GM21447 (cell line): ENCODE measurements around the gene CLEC3B.
"Not testable (repeated sequence)": the region's sequence is repeated elsewhere in the genome, so short reads cannot be mapped to it uniquely, and the experiment has no call there.

ENCODE experiments used
- ATAC-seq: cut with Tn5 transposase; IDR thresholded peaks from one replicate; pipeline ENCODE4 v1.9.1; 2021; ENCODE audit not compliant: unreplicated experiment

CLEC3B gene, protein sequence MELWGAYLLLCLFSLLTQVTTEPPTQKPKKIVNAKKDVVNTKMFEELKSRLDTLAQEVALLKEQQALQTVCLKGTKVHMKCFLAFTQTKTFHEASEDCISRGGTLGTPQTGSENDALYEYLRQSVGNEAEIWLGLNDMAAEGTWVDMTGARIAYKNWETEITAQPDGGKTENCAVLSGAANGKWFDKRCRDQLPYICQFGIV

DNA sequence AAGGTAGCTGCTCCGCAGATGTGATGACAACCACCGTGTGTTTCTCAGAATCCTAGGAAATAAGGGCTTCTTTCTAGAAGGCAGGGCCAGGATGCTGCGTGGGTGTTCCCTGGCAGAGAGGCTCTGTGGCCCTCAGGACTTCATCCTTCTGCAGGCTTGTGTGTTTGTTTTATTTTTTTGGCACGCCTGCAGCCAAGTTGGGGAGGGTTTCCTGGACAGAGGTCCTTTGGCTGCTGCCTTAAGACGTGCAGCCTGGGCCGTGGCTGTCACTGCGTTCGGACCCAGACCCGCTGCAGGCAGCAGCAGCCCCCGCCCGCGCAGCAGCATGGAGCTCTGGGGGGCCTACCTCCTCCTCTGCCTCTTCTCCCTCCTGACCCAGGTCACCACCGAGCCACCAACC is at the start of gene CLEC3B:
Gene CLEC3B, plus strand, starts transcription at position 266 of the 400 bp plus-strand sequence. Its CDS starts 60 bp downstream, at position 326.
- no peak for ATAC-seq

DNA sequence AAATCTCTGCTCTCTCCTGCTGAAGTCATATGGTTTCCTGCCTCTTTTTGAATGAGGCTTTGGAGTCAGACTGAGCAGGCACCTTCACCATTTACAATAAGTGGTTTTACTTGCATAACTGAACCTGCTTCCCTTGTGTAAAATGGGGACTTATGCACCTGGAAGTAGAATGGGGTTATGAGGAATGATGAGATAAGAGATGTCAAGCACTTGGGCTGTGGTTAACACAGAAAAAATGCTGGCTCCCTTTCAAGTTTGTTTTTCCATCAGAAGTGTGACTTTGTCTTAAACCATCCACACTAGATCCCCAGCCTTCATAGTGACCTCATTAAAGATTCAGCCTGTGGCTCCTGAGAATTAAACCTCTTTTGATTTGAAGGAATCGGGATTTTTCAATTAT is 44.9 kb upstream of the CLEC3B start:
- ATAC-seq, result no peak

DNA sequence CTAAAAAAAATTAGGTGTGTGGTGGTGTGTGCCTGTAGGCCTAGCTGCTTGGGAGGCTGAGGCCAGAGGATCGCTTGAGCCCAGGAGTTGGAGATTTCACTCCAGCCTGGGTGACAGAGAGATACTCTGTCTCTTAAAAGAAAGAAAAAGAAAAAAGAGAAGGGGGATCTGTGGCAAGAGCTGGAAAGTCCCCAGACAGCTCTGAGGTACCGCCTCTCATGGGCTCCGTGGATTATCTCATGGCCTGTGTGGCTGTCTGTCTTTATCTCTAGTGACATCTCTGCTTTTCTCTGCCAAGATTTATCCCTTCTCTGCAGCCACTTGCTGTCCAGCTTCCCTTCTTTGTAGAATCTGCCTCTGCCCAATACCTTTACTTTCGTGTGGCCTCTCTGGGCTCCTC is 44.4 kb upstream of the CLEC3B start:
- no peak for ATAC-seq

DNA sequence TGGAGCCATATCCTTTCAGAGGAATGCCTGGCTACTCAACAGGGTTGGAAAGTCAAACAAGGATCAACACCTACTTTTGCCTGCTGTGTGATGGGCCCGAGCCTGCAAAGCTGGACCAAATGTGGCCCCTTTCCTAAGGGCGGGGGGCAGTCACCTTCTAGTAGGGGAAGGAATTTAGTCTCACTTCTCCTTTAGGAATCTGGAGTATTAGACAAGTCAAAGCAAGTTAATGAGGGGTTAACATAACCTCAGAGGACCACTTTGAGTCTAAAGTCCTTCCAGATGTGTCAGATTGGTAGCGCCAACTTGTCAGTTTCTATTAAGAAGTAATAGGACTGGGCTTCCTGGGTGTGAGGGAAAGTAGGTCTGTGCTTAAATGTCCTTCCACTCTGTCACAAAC is 43.3 kb upstream of the CLEC3B start:
- ATAC-seq, result no peak

DNA sequence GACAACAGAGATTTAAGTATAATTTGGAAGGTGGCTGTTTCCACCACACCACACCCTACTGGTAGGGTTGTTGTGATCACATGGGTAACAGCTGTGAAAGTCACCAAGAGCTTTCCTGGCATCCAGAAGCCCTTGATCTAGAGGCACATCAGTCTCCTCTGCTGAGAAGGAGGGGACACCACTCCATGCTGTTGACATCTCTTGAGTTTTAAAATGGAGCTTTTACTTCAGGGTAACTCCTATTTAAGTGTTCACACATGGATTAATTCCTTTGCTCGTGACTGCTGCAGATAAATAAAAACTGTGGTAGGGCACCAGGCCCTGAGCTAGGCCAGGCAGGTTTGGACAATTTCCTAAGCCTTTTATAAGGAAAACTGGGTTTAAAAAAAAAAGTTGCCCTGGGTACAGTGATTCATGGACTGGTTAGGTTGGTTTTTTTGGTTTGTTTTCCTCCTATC is 42.6 kb upstream of the CLEC3B start:
- no peak for ATAC-seq

DNA sequence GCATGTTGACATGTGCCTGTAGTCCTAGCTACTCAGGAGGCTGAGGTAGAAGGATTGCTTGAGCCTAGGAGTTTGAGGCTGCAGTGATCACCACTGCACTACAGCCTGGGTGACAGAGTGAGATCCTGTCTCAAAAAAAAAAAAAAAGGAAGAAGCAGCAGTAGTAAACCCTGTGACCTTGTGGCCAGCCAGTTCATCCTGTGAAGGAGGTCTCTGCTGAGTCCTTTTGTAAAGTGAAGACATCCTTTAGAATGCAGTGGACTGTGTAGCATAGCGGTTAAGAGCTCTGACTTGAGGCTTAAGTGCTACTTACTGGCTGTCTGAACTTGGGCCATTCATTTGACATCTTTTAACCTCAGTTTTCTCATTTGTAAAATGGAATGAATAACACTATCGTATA is 41.8 kb upstream of the CLEC3B start:
- peak; percentile 65 for ATAC-seq

DNA sequence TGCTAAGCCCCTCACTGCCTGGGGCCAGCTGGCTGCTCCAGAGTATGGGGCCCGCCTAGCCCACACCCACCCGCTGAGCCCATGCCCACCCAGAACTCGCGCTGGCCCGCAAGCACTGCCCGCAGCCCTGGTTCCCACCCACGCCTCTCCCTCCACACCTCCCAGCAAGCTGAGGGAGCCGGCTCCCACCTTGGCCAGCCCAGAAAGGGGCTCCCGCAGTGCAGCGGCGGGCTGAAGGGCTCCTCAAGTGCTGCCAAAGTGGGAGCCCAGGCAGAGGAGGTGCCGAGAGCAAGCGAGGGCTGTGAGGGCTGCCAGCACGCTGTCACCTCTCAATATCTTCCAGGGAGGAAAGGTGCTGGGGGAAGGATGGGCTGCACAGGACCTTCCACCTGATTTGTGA is 39.8 kb upstream of the CLEC3B start:
- ATAC-seq, result not testable (repeated sequence)

DNA sequence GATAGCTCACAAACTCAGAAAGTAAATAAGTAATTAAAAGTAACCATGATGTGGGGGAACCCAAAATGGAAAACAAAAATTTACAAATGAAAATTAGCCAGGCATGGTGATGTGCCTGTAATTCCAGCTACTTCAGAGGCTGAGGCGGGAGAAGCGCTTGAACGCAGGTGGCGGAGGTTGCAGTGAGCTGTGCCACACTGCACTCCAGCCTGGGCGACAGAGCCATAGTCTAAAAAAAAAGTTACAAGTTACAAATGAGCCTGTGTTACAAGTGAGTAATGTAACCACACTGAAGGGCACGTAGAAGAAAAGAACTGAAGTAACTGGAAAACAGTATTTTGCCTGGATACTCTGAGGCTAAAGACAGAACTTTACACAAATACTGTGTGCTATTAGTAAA is 38.8 kb upstream of the CLEC3B start:
- ATAC-seq, result no peak

DNA sequence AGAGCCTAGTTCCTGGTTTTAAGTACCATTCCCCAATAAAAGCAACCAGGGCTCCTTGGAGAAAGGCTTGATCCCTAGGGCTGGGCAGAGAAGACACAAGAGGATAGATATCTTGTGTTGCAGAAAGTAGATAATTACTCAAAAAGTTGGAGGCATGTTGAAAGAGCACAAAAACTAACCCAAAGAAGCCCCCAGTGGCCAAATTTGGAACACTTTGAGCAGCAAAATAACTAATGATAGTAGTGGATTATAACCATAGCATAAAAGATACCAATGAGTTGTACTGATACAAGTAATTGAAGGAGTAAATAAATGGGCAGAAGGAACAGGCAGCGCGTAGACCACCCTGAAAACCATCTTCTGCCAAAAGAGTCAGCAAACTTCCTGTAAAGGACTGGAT is 38.0 kb upstream of the CLEC3B start:
- ATAC-seq, result no peak

DNA sequence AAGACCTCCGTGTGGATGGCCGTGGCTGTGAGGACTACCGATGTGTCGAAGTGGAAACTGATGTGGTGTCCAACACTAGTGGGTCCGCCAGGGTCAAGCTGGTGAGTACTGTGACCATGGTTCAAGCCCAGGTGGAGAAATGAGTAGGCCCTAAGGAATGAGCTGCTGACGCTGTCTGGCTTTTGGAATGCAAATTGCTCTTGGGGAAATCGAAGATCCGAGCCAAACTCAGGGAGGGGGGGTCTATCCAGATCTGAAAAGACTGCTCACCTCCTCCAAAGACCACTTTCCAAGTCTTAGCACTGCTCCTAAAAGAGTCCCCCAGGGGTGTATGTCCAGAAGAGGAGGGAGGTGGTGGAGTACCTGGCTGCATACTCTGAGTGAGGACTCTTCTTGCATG is 37.0 kb upstream of the CLEC3B start:
- ATAC-seq, result no peak

DNA sequence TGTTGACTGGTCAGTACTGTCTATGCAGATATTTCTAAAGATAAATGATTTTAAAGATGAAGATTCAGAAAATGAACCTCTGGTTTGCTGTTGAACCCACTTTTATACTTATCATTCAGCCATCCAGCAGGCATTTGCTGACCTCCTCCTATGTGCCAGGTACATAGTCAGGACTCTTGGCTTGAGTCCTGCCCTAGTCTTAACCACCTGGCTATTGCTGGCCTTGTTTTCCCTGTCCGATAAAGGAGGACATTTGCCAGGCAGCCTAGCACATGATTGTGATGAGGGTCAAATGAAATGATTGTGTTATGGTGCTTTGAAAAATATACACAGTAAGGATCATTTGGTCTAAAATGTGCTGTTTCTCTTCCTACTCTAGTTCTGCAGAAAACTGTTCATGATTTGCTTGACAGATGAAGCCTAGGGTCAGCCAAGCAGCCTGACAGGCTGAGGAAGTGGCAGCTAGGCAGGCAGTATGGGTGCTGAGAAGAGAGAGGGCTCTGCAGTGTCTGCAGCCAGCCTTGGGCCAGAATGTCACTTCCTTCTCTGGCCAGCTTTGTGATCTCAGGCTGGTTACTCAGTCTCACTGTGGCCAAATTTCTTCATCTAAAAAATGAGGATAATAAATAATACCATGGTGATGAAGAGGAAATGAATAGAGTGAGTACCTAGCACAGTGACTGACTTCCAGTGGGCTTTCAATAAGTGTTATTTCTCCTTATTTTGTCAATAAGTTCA is 36.3 kb upstream of the CLEC3B start:
- no peak for ATAC-seq

DNA sequence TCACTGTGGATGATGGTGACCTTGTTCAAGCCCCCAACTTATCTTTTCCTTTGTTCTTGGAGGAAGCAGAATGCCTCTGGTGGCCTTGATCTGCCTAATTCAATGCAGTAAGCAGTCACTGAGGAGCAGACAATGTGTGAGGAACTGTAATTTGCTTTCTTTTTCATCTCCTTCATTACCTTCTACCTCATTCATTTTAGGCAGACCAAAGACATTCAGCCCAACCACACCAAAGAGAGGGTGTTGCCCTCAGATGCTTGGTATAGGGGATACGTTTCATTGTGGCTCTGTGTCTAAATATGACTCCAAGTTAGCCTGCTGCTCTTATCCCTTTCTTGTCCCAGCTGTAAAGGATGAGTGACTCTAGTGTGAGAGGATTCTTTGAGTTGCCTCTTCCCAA is 34.8 kb upstream of the CLEC3B start:
- ATAC-seq, result no peak

DNA sequence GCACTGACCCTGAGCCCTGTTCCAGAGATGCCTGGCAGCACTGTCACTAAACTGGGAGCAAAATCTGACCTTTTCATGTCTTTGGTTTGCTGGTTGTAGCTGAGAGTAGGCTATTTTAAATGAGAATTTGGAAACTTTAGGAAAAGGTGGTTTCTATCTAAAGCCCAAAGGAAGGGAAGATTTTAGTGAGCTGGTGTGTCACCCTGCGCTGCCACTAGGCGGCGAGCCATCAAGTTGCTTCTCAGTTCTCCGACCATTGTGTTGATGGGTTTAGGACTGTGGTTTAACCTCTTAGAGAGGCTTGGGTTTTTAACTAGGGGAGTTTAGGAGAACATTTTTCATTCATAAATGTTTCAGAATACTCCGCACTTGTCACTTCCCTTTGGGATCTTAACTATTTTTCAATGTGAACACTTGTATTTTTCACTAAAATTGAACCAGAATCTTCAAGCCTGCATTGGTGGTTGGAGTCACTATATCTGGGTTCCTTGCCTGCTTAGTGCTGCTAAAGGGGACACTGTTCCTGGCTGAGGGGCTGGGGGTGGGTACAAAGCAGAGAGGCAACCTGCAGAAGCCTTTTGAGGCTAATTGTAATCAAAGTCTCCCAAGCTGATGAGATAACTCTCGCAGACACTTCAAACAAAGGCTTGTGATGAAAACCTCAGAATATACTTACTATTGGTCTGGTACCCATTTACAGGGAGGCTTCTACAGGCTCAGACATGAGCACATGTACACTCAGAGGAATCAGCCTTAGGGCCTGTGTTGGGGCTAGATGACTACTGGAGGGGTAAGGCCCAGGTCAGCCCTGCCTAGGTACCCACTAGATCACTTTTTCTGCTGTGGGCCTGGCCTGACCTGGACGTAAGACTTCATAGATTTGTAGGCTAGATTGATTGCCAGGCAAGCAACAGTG is 33.3 kb upstream of the CLEC3B start:
- ATAC-seq, result no peak

DNA sequence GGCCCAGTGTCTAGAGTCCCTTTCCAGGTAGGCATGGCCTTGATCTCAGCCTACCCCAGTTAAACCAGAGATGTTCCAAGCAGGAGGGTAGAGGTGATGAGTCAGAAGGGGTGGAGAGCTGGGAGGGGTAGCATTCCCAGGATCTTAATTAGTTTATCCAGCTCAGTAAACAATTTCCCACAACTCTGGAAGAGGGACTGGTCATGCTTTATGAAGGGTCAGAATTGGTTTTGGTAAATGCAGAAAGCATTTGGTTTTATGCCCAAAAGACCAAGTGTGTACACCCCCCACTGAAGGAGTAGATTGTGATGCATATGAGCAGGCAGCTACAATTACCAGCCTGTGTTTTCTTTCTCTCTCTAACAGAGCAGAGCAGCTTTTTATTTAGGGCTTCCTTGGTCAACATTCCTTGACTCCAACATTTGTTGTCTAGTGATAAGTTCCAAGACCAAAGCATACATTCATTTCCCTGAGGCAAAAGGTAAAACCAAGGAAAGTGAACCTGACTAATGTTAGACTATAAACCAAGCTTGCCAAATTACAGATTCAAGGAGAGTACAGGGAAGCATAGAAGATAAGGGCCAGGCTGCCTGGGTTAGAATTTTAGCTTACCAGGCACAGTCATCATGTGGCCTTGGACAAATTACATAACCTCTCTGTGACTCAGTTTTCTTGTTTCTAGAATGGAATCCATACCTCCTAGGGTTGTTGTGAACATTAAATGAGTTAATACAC is 32.5 kb upstream of the CLEC3B start:
- ATAC-seq, result no peak

DNA sequence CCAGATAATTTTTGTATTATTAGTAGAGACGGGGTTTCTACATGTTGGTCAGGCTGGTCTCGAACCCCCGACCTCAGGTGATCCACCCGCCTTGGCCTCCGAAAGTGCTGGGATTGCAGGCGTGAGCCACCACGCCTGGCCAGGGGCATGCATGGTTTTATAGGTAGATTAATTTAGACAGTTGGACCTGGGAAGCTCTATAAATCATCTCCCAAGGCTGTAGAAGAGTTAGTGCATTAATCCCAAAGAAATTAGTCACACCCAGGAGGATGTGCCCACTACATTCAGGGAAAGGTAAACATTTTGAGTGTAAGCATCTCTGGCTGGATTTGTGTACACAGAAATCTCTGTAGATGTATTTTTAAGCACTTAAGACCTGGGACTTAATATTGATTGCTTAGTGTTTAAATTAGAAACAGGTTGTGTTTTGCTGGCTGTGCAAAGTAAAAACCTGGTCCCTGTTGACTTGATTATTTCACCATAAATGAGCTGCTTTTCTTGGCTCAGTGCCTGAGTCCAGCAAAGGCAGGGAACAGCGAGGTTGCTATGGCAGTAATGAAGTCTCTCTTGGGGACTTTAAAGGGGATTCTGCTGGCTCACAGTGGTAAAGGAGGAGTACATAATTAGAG is 30.8 kb upstream of the CLEC3B start:
- ATAC-seq, result no peak

DNA sequence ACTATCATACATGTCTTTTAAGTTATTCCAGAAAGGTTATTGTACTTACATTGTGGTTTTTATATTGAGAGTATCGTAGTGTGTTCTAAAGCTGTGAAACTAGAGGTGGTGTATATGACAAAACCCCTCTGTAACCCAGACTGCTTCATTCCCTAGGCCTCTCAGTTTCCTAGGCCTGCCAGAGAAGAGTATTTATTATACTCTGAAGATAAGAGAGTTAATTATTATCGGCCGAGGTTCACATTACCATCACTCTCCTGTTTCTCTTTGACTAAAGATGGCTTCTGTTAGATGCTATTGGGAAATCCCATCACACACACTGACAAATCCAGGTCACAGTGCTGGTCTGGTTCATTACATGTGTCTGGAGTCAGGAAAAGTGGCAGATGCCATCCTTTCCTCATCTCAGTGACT is 29.5 kb upstream of the CLEC3B start:
- ATAC-seq, result no peak

DNA sequence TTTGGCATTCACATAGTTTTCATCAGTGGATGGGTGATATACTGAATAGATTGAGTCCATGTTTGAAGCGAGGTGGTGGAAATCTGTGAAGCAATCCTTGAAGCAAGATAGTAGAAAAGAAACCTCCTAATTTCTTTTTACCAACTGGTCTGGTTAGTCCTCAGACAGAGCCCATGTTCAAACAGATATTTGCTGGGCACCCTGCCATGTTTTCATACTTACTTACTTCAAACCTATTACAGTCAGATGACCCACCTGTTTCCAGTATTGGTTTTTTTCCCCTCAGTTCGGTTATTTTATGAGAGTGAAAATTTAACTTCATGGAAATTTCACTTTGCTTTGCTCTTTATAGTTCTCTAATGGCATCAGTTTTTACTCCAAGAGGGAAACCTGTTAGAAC is 26.3 kb upstream of the CLEC3B start:
- no peak for ATAC-seq

DNA sequence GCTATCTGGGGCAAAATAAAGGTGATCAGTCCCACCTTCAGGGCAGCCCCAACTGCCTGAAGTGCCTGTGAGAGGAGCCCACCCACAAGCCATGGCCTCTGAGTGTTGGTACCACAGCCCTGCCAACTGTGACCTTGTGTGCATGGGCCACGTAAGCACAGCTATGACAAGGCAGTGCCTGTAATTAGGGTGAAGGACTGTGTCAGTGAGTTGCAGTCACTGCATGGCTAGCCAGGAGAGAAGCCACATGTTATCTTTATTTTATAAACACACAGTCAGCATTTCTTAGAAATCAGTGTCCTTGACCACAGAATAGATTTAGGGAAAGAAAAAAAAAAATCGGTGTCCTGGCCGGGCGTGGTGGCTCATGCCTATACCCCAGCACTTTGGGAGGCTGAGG is 25.3 kb upstream of the CLEC3B start:
- no peak for ATAC-seq

DNA sequence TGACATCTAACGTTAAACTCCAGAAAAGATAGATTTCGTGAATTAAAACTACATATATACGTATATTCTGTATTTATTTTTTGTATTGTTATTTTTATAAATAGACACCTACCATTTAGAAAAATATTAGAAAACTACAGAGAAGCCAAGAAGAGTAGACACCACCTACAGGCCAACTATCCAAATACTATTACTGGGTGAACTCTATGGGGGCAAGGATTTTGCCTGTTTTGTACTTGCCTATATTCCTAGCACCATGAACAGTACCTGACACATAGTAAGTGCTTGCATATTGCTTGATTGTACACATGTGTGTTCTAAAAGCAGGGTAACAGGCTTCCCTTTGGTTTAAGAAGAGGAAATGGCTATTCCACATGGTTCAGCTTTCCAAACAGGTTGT is 24.4 kb upstream of the CLEC3B start:
- no peak for ATAC-seq

DNA sequence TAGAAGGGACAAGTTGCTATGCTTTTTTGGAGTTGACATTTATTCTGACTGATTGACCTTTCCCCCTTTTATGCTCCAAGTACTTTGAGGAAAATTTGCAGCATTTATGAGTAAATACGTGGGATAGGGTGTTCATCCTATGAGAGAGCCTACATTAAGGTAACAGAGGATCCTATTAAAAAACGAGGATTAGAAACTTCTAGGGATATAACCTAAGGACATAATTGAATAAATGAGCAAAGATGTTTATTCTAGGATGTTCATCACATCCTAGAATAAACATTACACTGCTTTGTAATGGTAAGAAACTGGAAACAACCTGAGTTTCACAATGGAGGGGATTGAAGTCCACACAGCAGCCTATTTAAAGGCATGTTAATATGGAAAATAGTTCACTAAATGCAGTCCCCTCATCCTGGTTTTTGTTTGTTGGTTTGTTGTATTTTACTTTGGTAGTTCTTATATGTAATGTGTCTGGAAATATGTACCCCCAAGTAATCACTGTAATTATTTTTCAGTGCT is 23.9 kb upstream of the CLEC3B start:
- no peak for ATAC-seq
